MCF 10A (cell line): ENCODE measurements around the gene SCARF2. TPM values are rescaled to one million over a fixed set of nuclear protein-coding genes. Genes with fewer than 3 reads are reported as not detected.
"Not testable (repeated sequence)": the region's sequence is repeated elsewhere in the genome, so short reads cannot be mapped to it uniquely, and the experiment has no call there.

ENCODE experiments used
- BruUV-seq: library from RNA; stranded (reverse); fragments of 400-500 nt; replicated peaks from 2 replicates; lab custom pipeline; 2021; lab: Mats Ljungman, UMichigan
- CTCF ChIA-PET: fragments of 300-600 bp; sonication (Branson Sonifier 250); formaldehyde crosslinking; extraction: SDS; loops from one replicate; lab custom pipeline; 2021; ENCODE audit warnings: antibody characterized with exemption, inconsistent platforms; lab: Yijun Ruan, JAX
- POLR2A ChIA-PET: fragments of 300-600, 350-650 bp; sonication (Branson Sonifier 250); formaldehyde crosslinking; extraction: SDS; loops from one replicate; lab custom pipeline; 2020; ENCODE audit warnings: antibody characterized with exemption, inconsistent platforms; lab: Yijun Ruan, JAX
- DNase-seq: peaks from one replicate; pipeline ENCODE4 v3.0.0-alpha.2; 2018; ENCODE audit not compliant: unreplicated experiment
- H3K27ac Mint-ChIP-seq: one replicate; pipeline ENCODE4 v1.8.0; 2022; ENCODE audit warnings: mild to moderate bottlenecking, low read depth, mixed read lengths; ENCODE audit not compliant: unreplicated experiment
- H3K27me3 Mint-ChIP-seq: one replicate; pipeline ENCODE4 v1.8.0; 2022; ENCODE audit warnings: mixed read lengths; ENCODE audit not compliant: insufficient read depth, unreplicated experiment
- H3K36me3 Mint-ChIP-seq: one replicate; pipeline ENCODE4 v1.8.0; 2022; ENCODE audit warnings: mild to moderate bottlenecking, moderate library complexity, mixed read lengths; ENCODE audit not compliant: insufficient read depth, unreplicated experiment
- H3K4me1 Mint-ChIP-seq: one replicate; pipeline ENCODE4 v1.8.0; 2022; ENCODE audit warnings: mixed read lengths; ENCODE audit not compliant: insufficient read depth, unreplicated experiment
- H3K4me3 Mint-ChIP-seq: one replicate; pipeline ENCODE4 v1.8.0; 2022; ENCODE audit warnings: mild to moderate bottlenecking, moderate library complexity, mixed read lengths; ENCODE audit not compliant: unreplicated experiment
- H3K9me3 Mint-ChIP-seq: one replicate; pipeline ENCODE4 v1.8.0; 2022; ENCODE audit warnings: mixed read lengths; ENCODE audit not compliant: unreplicated experiment
- intact Hi-C: fragments of 100-400 bp; cut with micrococcal nuclease; formaldehyde crosslinking; loops from 2 replicates; pipeline ENCODE4 v1.14.1; 2022
- total RNA-seq: library from RNA; stranded (reverse); gene quantifications from 2 replicates; pipeline ENCODE4 v1.2.3, GENCODE V29; 2022
- TF ChIP-seq, protein P1 (sequence below): fragments of 200-600 bp; IDR thresholded peaks from one replicate; pipeline ENCODE4 v1.8.0; 2022; ENCODE audit warnings: antibody characterized with exemption, mild to moderate bottlenecking; ENCODE audit not compliant: unreplicated experiment

Gene SCARF2
- total RNA-seq, 1 experiment from 2014 or later = 0.35 TPM

GRCh38 chr22:20378110-20378509 lies 59.5 kb downstream of the SCARF2 start:
- DNase-seq = no peak
- Mint-ChIP-seq H3K36me3 (no peaks in the 10 kb centered on the region), H3K9me3 (no peaks in the 10 kb centered on the region), H3K4me3 (no peak overlapping the region), H3K4me1 (no peaks in the 10 kb centered on the region), H3K27me3 (peaks cover 15% of the 10 kb centered on the region), H3K27ac (no peak overlapping the region)
- BruUV-seq = no TSS peak
- POLR2A ChIA-PET = interaction anchor here (0.6 to 1.8 kb wide), 2 partner anchors 11 to 13 kb away, joined by 3 to 4 read pairs; no protein-coding TSS in a partner anchor
- TF ChIP-seq, protein P1, sequence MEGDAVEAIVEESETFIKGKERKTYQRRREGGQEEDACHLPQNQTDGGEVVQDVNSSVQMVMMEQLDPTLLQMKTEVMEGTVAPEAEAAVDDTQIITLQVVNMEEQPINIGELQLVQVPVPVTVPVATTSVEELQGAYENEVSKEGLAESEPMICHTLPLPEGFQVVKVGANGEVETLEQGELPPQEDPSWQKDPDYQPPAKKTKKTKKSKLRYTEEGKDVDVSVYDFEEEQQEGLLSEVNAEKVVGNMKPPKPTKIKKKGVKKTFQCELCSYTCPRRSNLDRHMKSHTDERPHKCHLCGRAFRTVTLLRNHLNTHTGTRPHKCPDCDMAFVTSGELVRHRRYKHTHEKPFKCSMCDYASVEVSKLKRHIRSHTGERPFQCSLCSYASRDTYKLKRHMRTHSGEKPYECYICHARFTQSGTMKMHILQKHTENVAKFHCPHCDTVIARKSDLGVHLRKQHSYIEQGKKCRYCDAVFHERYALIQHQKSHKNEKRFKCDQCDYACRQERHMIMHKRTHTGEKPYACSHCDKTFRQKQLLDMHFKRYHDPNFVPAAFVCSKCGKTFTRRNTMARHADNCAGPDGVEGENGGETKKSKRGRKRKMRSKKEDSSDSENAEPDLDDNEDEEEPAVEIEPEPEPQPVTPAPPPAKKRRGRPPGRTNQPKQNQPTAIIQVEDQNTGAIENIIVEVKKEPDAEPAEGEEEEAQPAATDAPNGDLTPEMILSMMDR = no peak
- intact Hi-C loops = no loop called here
- CTCF ChIA-PET = no interaction called here

GRCh38 chr22:20376983-20377382 lies 60.6 kb downstream of the SCARF2 start:
- H3K9me3 Mint-ChIP-seq, H3K27ac Mint-ChIP-seq, intact Hi-C loops, CTCF ChIA-PET, POLR2A ChIA-PET, H3K4me3 Mint-ChIP-seq, H3K36me3 Mint-ChIP-seq, H3K4me1 Mint-ChIP-seq, DNase-seq, BruUV-seq: not testable (repeated sequence)
- H3K27me3 Mint-ChIP-seq = peaks cover 17% of the 10 kb centered on the region

GRCh38 chr22:20376281-20376680 lies 61.3 kb downstream of the SCARF2 start:
- H3K36me3 Mint-ChIP-seq, intact Hi-C loops, H3K4me3 Mint-ChIP-seq, CTCF ChIA-PET, BruUV-seq, H3K9me3 Mint-ChIP-seq, POLR2A ChIA-PET, DNase-seq, H3K27ac Mint-ChIP-seq, H3K4me1 Mint-ChIP-seq: not testable (repeated sequence)
- H3K27me3 Mint-ChIP-seq = peaks cover 17% of the 10 kb centered on the region

Other genes starting within 250 kb of the SCARF2 start
- gene RTN4R, start 169.5 kb downstream of the SCARF2 start, total RNA-seq = 2.7 and 3.7 TPM in 2 replicates
- 33.3 and 36.4 TPM in 2 replicates for gene DGCR6L, start 117.8 kb downstream of the SCARF2 start, total RNA-seq
- 9.9 and 10.4 TPM in 2 replicates for gene ZNF74, start 43.7 kb downstream of the SCARF2 start, total RNA-seq
- 14.7 and 20.9 TPM in 2 replicates for gene KLHL22, start 58.0 kb upstream of the SCARF2 start, total RNA-seq
- 122 TPM in 2 replicates for gene MED15, start 69.8 kb upstream of the SCARF2 start, total RNA-seq